Activated naive CD4-positive, alpha-beta T cell treated with anti-CD3 and anti-CD28 coated beads for 36 hours (primary cell): Measurements from ENCODE around the gene SPG7. TPM values are rescaled to one million over a fixed set of nuclear protein-coding genes. Genes with fewer than 3 reads are reported as not detected.
A peak's percentile ranks its signal among the peaks of the same experiment; 100 is the strongest.

Experiments
- CTCF ChIA-PET: fragments of 350-600 bp; sonication (Branson Sonifier 250); formaldehyde crosslinking; loops from one replicate; lab custom pipeline; 2021; ENCODE audit warnings: antibody characterized with exemption; lab: Charles Lee
- DNase-seq: peaks from one replicate; pipeline ENCODE4 v3.0.0-alpha.2; 2020
- H3K27ac Mint-ChIP-seq: one replicate; pipeline ENCODE4 v1.8.0; 2021; ENCODE audit warnings: mild to moderate bottlenecking, mixed read lengths
- H3K27me3 Mint-ChIP-seq: one replicate; pipeline ENCODE4 v1.8.0; 2021; ENCODE audit warnings: low read depth, mixed read lengths
- H3K36me3 Mint-ChIP-seq: one replicate; pipeline ENCODE4 v1.8.0; 2021; ENCODE audit warnings: low read depth, mixed read lengths
- H3K4me1 Mint-ChIP-seq: one replicate; pipeline ENCODE4 v1.8.0; 2021; ENCODE audit warnings: low read depth, mixed read lengths
- H3K4me3 Mint-ChIP-seq: one replicate; pipeline ENCODE4 v1.8.0; 2021; ENCODE audit warnings: mild to moderate bottlenecking, moderate library complexity, mixed read lengths
- H3K9me3 Mint-ChIP-seq: one replicate; pipeline ENCODE4 v1.8.0; 2021; ENCODE audit warnings: mixed read lengths
- intact Hi-C: fragments of 100-400 bp; cut with micrococcal nuclease; formaldehyde crosslinking; loops from one replicate; pipeline ENCODE4 v1.15.1; 2023
- total RNA-seq, 2 experiments: library from RNA; stranded (reverse); gene quantifications; one replicate each; pipeline ENCODE4 v1.2.3, GENCODE V29; 2021

Gene SPG7
- total RNA-seq, 2 experiments from 2014 or later = 62.4 to 67.7 TPM

- no peak overlapping the region for H3K27ac Mint-ChIP-seq
- intact Hi-C loops = no loop called here
These were observed 33.6 kb downstream of the SPG7 start for GRCh38 chr16:89541792-89542191.

GRCh38 chr16:89544113-89544512, 35.9 kb downstream of the SPG7 start:
- DNase-seq = no peak
- H3K36me3 Mint-ChIP-seq = peaks cover 10% of the 10 kb centered on the region

More at GRCh38 chr16:89541792-89542191, 33.6 kb downstream of the SPG7 start:
- H3K27me3 Mint-ChIP-seq = no peaks in the 10 kb centered on the region
- no peaks in the 10 kb centered on the region for H3K4me1 Mint-ChIP-seq
- CTCF ChIA-PET = no interaction called here
- H3K36me3 Mint-ChIP-seq = peaks cover 7% of the 10 kb centered on the region
- no peaks in the 10 kb centered on the region for H3K9me3 Mint-ChIP-seq
- DNase-seq = no peak
- H3K4me3 Mint-ChIP-seq = no peak overlapping the region

GRCh38 chr16:89544713-89545043, 36.5 kb downstream of the SPG7 start:
- H3K4me1 Mint-ChIP-seq = peaks cover 17% of the 10 kb centered on the region
- no peak overlapping the region for H3K27ac Mint-ChIP-seq
- H3K36me3 Mint-ChIP-seq = peaks cover 11% of the 10 kb centered on the region
- intact Hi-C loops = no loop called here
- DNase-seq = no peak
- no peak overlapping the region for H3K4me3 Mint-ChIP-seq
- no peaks in the 10 kb centered on the region for H3K9me3 Mint-ChIP-seq
- CTCF ChIA-PET = no interaction called here
- H3K27me3 Mint-ChIP-seq = no peaks in the 10 kb centered on the region

More at GRCh38 chr16:89544113-89544512, 35.9 kb downstream of the SPG7 start:
- CTCF ChIA-PET = no interaction called here
- peaks cover 11% of the 10 kb centered on the region for H3K4me1 Mint-ChIP-seq
- no peak overlapping the region for H3K4me3 Mint-ChIP-seq
- no peaks in the 10 kb centered on the region for H3K9me3 Mint-ChIP-seq
- H3K27me3 Mint-ChIP-seq = no peaks in the 10 kb centered on the region
- no peak overlapping the region for H3K27ac Mint-ChIP-seq
- intact Hi-C loops = no loop called here

- DNase-seq = no peak
- H3K4me1 Mint-ChIP-seq = peaks cover 19% of the 10 kb centered on the region
- H3K27ac Mint-ChIP-seq = no peak overlapping the region
- H3K9me3 Mint-ChIP-seq = no peaks in the 10 kb centered on the region
- H3K36me3 Mint-ChIP-seq = peaks cover 11% of the 10 kb centered on the region
- no peak overlapping the region for H3K4me3 Mint-ChIP-seq
- intact Hi-C loops = no loop called here
- CTCF ChIA-PET = interaction anchor here (0.8 to 1.2 kb wide), 3 partner anchors 12 to 256 kb away, joined by 3 to 4 read pairs (median 3); no protein-coding TSS in a partner anchor
- H3K27me3 Mint-ChIP-seq = no peaks in the 10 kb centered on the region
These were observed 37.0 kb downstream of the SPG7 start for GRCh38 chr16:89545044-89545830.

GRCh38 chr16:89545831-89546574, 37.8 kb downstream of the SPG7 start:
- Mint-ChIP-seq H3K4me1 (peaks cover 22% of the 10 kb centered on the region), H3K9me3 (no peaks in the 10 kb centered on the region), H3K36me3 (peaks cover 11% of the 10 kb centered on the region), H3K27me3 (no peaks in the 10 kb centered on the region), H3K4me3 (no peak overlapping the region), H3K27ac (no peak overlapping the region)
- CTCF ChIA-PET = interaction anchor here (0.6 to 1.2 kb wide), 5 partner anchors 11 to 257 kb away, joined by 3 to 4 read pairs (median 3); no protein-coding TSS in a partner anchor
- intact Hi-C loops = no loop called here
- no peak for DNase-seq

GRCh38 chr16:89546781-89547180, 38.6 kb downstream of the SPG7 start:
- no peak overlapping the region for H3K27ac Mint-ChIP-seq
- no peak for DNase-seq
- H3K4me1 Mint-ChIP-seq = peaks cover 22% of the 10 kb centered on the region
- no peak overlapping the region for H3K4me3 Mint-ChIP-seq
- no peaks in the 10 kb centered on the region for H3K27me3 Mint-ChIP-seq
- peaks cover 11% of the 10 kb centered on the region for H3K36me3 Mint-ChIP-seq
- intact Hi-C loops = no loop called here
- H3K9me3 Mint-ChIP-seq = no peaks in the 10 kb centered on the region
- CTCF ChIA-PET = interaction anchor here (1.2 kb wide), 1 partner anchor 106 kb away, joined by 4 read pairs; no protein-coding TSS in a partner anchor

GRCh38 chr16:89547291-89547690, 39.1 kb downstream of the SPG7 start:
- CTCF ChIA-PET = no interaction called here
- intact Hi-C loops = no loop called here
- Mint-ChIP-seq H3K4me3 (no peak overlapping the region), H3K27ac (no peak overlapping the region), H3K36me3 (peaks cover 11% of the 10 kb centered on the region), H3K27me3 (no peaks in the 10 kb centered on the region), H3K4me1 (peaks cover 22% of the 10 kb centered on the region), H3K9me3 (no peaks in the 10 kb centered on the region)
- no peak for DNase-seq

GRCh38 chr16:89547860-89548259, 39.7 kb downstream of the SPG7 start:
- Mint-ChIP-seq H3K27me3 (no peaks in the 10 kb centered on the region), H3K36me3 (peaks cover 11% of the 10 kb centered on the region), H3K27ac (no peak overlapping the region), H3K4me3 (no peak overlapping the region), H3K9me3 (no peaks in the 10 kb centered on the region), H3K4me1 (peaks cover 22% of the 10 kb centered on the region)
- CTCF ChIA-PET = no interaction called here
- DNase-seq = no peak
- intact Hi-C loops = no loop called here

- no peak overlapping the region for H3K4me3 Mint-ChIP-seq
- no peaks in the 10 kb centered on the region for H3K27me3 Mint-ChIP-seq
These were observed 40.3 kb downstream of the SPG7 start for GRCh38 chr16:89548344-89549006.

GRCh38 chr16:89549007-89549700, 41.0 kb downstream of the SPG7 start:
- Mint-ChIP-seq H3K4me1 (peaks cover 22% of the 10 kb centered on the region), H3K9me3 (no peaks in the 10 kb centered on the region), H3K36me3 (peaks cover 8% of the 10 kb centered on the region), H3K4me3 (no peak overlapping the region), H3K27me3 (no peaks in the 10 kb centered on the region), H3K27ac (peak overlapping the region; percentile 44)
- CTCF ChIA-PET = interaction anchor here (0.5 to 2.1 kb wide), 2 partner anchors 9 to 260 kb away, joined by 3 to 17 read pairs; no protein-coding TSS in a partner anchor
- DNase-seq = peak; percentile 25
- intact Hi-C loops = no loop called here

More at GRCh38 chr16:89548344-89549006, 40.3 kb downstream of the SPG7 start:
- intact Hi-C loops = no loop called here
- no peaks in the 10 kb centered on the region for H3K9me3 Mint-ChIP-seq
- CTCF ChIA-PET = interaction anchor here (0.5 to 2.1 kb wide), 2 partner anchors 10 to 259 kb away, joined by 3 to 17 read pairs; no protein-coding TSS in a partner anchor
- H3K27ac Mint-ChIP-seq = peak overlapping the region; percentile 44
- H3K4me1 Mint-ChIP-seq = peaks cover 22% of the 10 kb centered on the region
- DNase-seq = no peak
- peaks cover 8% of the 10 kb centered on the region for H3K36me3 Mint-ChIP-seq

- no peak overlapping the region for H3K4me3 Mint-ChIP-seq
- peaks cover 22% of the 10 kb centered on the region for H3K4me1 Mint-ChIP-seq
- H3K9me3 Mint-ChIP-seq = no peaks in the 10 kb centered on the region
These were observed 42.3 kb downstream of the SPG7 start for GRCh38 chr16:89550421-89551007.

More at GRCh38 chr16:89550421-89551007, 42.3 kb downstream of the SPG7 start:
- Mint-ChIP-seq H3K27ac (no peak overlapping the region), H3K36me3 (peaks cover 7% of the 10 kb centered on the region), H3K27me3 (no peaks in the 10 kb centered on the region)
- no peak for DNase-seq
- intact Hi-C loops = no loop called here
- CTCF ChIA-PET = no interaction called here
